ENCODE data around the gene CAMKMT.

DNA sequence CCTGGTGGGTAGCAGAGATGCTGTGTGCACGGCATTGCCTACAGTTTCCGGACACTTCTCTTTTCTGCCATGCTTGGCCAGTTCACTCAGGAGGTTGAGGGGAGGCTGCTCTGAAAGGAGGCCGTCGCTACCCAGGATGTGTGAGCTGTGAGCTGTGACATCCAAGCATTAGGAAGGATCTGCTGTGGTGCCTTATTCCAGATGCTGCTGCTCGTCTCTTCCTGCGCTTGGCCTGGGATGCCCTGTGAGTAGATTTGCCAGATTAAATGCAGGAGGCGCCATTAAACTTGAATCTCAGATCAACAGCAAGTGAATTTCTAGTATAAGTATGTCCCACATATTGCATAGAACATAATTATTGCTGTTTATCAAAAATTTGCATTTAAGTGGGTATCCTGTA is 455.5 kb downstream of the CAMKMT start:
- TF ChIP-seq, protein P1, sequence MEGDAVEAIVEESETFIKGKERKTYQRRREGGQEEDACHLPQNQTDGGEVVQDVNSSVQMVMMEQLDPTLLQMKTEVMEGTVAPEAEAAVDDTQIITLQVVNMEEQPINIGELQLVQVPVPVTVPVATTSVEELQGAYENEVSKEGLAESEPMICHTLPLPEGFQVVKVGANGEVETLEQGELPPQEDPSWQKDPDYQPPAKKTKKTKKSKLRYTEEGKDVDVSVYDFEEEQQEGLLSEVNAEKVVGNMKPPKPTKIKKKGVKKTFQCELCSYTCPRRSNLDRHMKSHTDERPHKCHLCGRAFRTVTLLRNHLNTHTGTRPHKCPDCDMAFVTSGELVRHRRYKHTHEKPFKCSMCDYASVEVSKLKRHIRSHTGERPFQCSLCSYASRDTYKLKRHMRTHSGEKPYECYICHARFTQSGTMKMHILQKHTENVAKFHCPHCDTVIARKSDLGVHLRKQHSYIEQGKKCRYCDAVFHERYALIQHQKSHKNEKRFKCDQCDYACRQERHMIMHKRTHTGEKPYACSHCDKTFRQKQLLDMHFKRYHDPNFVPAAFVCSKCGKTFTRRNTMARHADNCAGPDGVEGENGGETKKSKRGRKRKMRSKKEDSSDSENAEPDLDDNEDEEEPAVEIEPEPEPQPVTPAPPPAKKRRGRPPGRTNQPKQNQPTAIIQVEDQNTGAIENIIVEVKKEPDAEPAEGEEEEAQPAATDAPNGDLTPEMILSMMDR (conservative IDR thresholded peaks at IDR 0.05 in 1 of 2, IDR thresholded peaks at IDR 0.05 in 1 of 2; ENCODE audit: extremely low read depth in 1 of 2, insufficient read depth in 1 of 2, low read depth in 1 of 2, low read length in 2 of 2), result no peak
- TF ChIP-seq EZH2 (IDR thresholded peaks at IDR 0.05; ENCODE audit: borderline replicate concordance, low read length), result no peak

All from mammary epithelial cell (primary cell).